Measurements from ENCODE around the gene MRGPRE.

GRCh38 chr11:3207526-3208189 is 24.6 kb downstream of the MRGPRE start:
- TF ChIP-seq, protein P1, sequence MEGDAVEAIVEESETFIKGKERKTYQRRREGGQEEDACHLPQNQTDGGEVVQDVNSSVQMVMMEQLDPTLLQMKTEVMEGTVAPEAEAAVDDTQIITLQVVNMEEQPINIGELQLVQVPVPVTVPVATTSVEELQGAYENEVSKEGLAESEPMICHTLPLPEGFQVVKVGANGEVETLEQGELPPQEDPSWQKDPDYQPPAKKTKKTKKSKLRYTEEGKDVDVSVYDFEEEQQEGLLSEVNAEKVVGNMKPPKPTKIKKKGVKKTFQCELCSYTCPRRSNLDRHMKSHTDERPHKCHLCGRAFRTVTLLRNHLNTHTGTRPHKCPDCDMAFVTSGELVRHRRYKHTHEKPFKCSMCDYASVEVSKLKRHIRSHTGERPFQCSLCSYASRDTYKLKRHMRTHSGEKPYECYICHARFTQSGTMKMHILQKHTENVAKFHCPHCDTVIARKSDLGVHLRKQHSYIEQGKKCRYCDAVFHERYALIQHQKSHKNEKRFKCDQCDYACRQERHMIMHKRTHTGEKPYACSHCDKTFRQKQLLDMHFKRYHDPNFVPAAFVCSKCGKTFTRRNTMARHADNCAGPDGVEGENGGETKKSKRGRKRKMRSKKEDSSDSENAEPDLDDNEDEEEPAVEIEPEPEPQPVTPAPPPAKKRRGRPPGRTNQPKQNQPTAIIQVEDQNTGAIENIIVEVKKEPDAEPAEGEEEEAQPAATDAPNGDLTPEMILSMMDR (IDR thresholded peaks at IDR 0.05), result no peak
- TF ChIP-seq POLR2A (IDR thresholded peaks at IDR 0.05), result no peak

All from right lobe of liver (tissue), 4 donors.